ENCODE data around the gene POMGNT2. TPM values are rescaled to one million over a fixed set of nuclear protein-coding genes. Genes with fewer than 3 reads are reported as not detected.
A peak's percentile ranks its signal among the peaks of the same experiment; 100 is the strongest.

Gene POMGNT2
- total and polyA plus RNA-seq, 7 donors: 13.2 to 40.3 (median 22.4) TPM

DNA sequence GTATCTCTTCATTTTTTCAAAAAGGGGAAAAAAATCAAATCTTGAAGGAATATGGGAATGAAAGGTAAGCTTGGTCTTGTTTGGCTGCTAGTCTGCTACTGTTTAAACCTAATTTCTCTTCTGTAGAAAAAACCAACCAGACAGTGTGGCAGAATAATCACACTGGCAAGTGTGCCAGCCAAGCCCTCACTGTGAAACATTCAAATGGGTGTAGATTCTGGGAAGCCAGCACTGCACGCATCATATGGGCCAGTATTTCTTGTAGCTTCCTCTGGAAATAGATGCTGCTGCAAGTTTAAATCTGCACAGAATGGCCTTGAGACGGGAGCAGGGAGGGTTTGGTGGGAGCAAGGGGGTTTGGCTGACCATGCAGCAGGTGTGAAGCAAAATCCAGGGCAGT, 62.1 kb downstream of the POMGNT2 start:
- H3K4me3 ChIP-seq: no peak overlapping the region
- no peaks in the 10 kb centered on the region for H3K4me1 ChIP-seq
- no peaks in the 10 kb centered on the region for H3K27me3 ChIP-seq (ENCODE audit: insufficient read depth in 3 of 3, low read length in 2 of 3)
- ATAC-seq (no peak), DNase-seq (no peak)
- 72 to 82% (median 77%) methylated on average over 2 of the region's 2 CpGs for WGBS, 3 donors
- no peaks in the 10 kb centered on the region for H3K36me3 ChIP-seq (ENCODE audit: insufficient read depth in 1 of 2, low read depth in 1 of 2)
- TF ChIP-seq, protein P1, sequence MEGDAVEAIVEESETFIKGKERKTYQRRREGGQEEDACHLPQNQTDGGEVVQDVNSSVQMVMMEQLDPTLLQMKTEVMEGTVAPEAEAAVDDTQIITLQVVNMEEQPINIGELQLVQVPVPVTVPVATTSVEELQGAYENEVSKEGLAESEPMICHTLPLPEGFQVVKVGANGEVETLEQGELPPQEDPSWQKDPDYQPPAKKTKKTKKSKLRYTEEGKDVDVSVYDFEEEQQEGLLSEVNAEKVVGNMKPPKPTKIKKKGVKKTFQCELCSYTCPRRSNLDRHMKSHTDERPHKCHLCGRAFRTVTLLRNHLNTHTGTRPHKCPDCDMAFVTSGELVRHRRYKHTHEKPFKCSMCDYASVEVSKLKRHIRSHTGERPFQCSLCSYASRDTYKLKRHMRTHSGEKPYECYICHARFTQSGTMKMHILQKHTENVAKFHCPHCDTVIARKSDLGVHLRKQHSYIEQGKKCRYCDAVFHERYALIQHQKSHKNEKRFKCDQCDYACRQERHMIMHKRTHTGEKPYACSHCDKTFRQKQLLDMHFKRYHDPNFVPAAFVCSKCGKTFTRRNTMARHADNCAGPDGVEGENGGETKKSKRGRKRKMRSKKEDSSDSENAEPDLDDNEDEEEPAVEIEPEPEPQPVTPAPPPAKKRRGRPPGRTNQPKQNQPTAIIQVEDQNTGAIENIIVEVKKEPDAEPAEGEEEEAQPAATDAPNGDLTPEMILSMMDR (IDR thresholded peaks at IDR 0.05): no peak
- H3K9me3 ChIP-seq: peaks cover 10% of the 10 kb centered on the region
- intact Hi-C loops (cut with DNase I): no loop called here
- no peak overlapping the region for H3K27ac ChIP-seq

DNA sequence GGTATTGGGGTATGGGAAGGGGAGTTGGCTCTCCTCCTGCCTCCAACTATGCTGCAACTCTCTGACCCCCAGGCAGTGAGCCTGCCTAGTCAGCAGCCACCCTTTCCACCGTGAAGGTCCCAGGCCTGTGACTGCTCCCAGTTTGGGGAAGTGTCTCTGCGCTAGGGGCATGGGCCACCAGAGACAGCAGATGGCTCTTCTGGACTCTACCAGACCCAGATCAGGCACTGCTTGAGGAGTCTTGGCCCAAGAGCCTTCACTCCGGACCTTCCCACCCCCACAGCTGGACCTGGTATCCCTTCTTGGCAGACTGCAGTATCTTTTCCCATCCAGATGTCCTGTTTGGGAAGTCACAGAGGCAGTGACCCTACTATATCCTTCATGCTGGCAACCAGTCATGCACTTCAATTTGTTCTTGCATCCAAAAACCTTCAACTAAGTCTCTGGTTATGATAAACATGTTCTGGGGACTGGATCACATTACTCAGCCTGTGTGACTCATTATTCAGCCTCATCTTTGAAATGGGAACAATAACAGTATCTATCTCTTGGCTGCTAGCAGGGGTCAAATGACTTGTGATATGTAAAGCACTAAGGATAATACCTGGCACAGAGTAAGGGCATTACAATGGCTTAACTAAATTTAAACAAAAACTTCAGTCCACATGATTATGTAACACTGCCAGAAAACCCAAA, 62.7 kb downstream of the POMGNT2 start:
- DNase-seq: no peak
- intact Hi-C loops (cut with DNase I): no loop called here

GRCh38 chr3:43041517-43041916, 64.4 kb downstream of the POMGNT2 start:
- WGBS, 3 donors: 89 to 94% (median 90%) methylated on average over 2 of the region's 2 CpGs
- H3K4me1 ChIP-seq: no peaks in the 10 kb centered on the region
- no peak overlapping the region for H3K4me3 ChIP-seq
- TF ChIP-seq, protein P1 (IDR thresholded peaks at IDR 0.05): no peak
- no peak for DNase-seq
- peaks cover 10% of the 10 kb centered on the region for H3K9me3 ChIP-seq
- H3K27me3 ChIP-seq (ENCODE audit: insufficient read depth in 3 of 3, low read length in 2 of 3): no peaks in the 10 kb centered on the region
- H3K27ac ChIP-seq: no peak overlapping the region
- intact Hi-C loops (cut with DNase I): no loop called here
- ATAC-seq: no peak
- no peaks in the 10 kb centered on the region for H3K36me3 ChIP-seq (ENCODE audit: insufficient read depth in 1 of 2, low read depth in 1 of 2)

More for the DNA sequence above, 62.7 kb downstream of the POMGNT2 start:
- Histone ChIP-seq H3K27me3 (ENCODE audit: insufficient read depth in 3 of 3, low read length in 2 of 3) (no peaks in the 10 kb centered on the region), H3K9me3 (peaks cover 10% of the 10 kb centered on the region), H3K27ac (no peak overlapping the region), H3K4me3 (no peak overlapping the region), H3K4me1 (no peaks in the 10 kb centered on the region), H3K36me3 (ENCODE audit: insufficient read depth in 1 of 2, low read depth in 1 of 2) (no peaks in the 10 kb centered on the region)
- WGBS, 3 donors: 66 to 74% (median 66%) methylated on average over 3 of the region's 3 CpGs
- TF ChIP-seq, protein P1 (IDR thresholded peaks at IDR 0.05): no peak
- ATAC-seq: peak in 2 of 4 donors; percentile 44 to 56

DNA sequence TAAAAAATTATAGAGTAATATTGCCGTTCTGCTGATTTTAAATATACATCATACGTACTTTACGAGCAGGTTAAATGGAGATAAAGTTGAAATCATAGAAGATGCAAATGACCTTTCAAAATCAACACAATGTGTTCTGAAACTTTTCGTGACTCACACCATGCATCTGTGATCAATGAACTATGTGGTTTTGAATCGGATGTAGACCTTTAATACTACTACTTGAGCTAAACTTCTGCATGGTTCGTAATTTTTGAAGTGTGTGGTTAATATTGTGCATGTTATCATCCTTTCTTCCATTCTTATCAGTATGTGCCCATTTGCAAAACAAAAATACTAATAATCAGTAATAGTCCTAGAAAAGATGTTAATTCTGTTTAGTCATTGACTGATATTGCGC, 67.9 kb downstream of the POMGNT2 start:
- no peak overlapping the region for H3K4me3 ChIP-seq
- DNase-seq: no peak
- no peaks in the 10 kb centered on the region for H3K27me3 ChIP-seq (ENCODE audit: insufficient read depth in 3 of 3, low read length in 2 of 3)
- no peaks in the 10 kb centered on the region for H3K4me1 ChIP-seq
- no peaks in the 10 kb centered on the region for H3K9me3 ChIP-seq
- no peaks in the 10 kb centered on the region for H3K36me3 ChIP-seq (ENCODE audit: insufficient read depth in 1 of 2, low read depth in 1 of 2)
- intact Hi-C loops (cut with DNase I): no loop called here
- no peak overlapping the region for H3K27ac ChIP-seq
- ATAC-seq: no peak
- 86 to 96% (median 94%) methylated on average over 7 of the region's 7 CpGs for WGBS, 3 donors
- TF ChIP-seq, protein P1 (IDR thresholded peaks at IDR 0.05): no peak
